ENCODE results near the gene PPP1R12C. TPM values are rescaled to one million over a fixed set of nuclear protein-coding genes. Genes with fewer than 3 reads are reported as not detected.

PPP1R12C gene
- total RNA-seq, 1 donor from 2014 or later, result 62.9 TPM

DNA sequence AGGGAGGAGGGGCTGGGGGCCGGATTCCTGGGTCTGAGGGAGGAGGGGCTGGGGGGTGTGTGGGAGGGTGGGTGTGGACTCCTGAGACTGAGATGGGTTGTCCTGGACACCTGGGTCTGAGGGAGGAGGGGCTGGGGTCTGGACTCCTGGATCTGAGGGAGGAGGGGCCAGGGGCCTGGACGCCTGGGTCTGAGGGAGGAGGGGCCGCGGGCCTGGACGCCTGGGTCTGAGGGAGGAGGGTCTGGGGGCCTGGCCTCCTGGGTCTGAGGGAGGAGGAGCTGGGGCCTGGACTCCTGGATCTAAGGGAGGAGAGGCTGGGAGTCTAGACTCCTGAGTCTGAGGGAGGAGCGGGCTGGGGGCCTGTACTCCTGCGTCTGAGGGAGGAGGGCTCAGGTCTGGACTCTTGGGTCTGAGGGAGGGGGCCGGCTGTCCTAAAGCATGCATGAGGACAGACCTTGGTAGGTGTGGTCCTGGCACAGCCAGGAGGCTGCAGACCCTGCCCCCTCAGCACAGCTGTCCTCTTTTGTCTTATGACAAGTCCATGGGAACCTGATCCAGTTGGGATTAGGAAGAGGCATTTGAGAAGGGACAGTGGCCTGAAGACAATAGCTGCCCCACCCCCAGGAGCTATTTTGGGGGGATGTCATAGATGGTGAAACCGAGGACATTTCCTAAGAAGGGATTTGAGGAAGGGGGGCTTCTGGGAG, 30.3 kb upstream of the PPP1R12C start:
- Histone ChIP-seq H3K27me3 (ENCODE audit: control insufficient read depth, insufficient read depth, low read length) (peaks cover 51% of the 10 kb centered on the region), H3K36me3 (ENCODE audit: control insufficient read depth, insufficient read depth, low read length) (no peaks in the 10 kb centered on the region), H3K4me3 (ENCODE audit: low read depth, low read length) (no peak overlapping the region)
- DNase-seq (ENCODE audit: low read depth), result no peak
- TF ChIP-seq, protein P1, sequence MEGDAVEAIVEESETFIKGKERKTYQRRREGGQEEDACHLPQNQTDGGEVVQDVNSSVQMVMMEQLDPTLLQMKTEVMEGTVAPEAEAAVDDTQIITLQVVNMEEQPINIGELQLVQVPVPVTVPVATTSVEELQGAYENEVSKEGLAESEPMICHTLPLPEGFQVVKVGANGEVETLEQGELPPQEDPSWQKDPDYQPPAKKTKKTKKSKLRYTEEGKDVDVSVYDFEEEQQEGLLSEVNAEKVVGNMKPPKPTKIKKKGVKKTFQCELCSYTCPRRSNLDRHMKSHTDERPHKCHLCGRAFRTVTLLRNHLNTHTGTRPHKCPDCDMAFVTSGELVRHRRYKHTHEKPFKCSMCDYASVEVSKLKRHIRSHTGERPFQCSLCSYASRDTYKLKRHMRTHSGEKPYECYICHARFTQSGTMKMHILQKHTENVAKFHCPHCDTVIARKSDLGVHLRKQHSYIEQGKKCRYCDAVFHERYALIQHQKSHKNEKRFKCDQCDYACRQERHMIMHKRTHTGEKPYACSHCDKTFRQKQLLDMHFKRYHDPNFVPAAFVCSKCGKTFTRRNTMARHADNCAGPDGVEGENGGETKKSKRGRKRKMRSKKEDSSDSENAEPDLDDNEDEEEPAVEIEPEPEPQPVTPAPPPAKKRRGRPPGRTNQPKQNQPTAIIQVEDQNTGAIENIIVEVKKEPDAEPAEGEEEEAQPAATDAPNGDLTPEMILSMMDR (IDR thresholded peaks at IDR 0.05; ENCODE audit: insufficient read depth, low read length, poor library complexity, severe bottlenecking), result no peak

DNA sequence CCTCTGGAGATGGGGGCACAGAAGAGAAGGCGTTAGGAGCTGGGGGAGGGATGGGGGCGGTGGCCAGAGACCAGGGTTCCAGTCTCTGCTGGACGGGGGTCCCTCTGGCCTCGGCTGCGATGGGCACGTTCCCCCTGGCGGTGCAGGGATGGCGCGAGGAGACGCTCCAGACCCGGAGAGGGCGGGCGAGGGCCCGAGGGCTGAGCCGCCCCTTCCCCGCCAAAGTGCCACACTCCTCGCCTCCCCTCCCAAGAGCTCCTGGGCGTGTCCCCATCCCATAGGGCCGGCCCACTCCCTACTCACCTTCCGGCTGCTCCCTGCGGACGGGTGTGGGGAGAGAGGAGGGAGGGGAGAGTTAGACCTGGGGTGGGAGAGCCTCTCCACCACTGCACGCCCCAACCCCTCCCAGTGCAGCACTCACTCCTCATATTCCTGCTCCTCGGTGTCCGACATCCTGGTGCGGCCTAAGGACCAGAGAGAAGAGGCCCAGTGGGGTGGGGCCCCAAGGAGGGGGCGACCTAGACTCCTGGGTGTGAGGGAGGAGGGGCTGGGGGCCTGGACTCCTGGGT, 29.4 kb upstream of the PPP1R12C start:
- Histone ChIP-seq H3K36me3 (ENCODE audit: control insufficient read depth, insufficient read depth, low read length) (no peaks in the 10 kb centered on the region), H3K27me3 (ENCODE audit: control insufficient read depth, insufficient read depth, low read length) (peaks cover 53% of the 10 kb centered on the region), H3K4me3 (ENCODE audit: low read depth, low read length) (peak overlapping the region; percentile 19)
- no peak for DNase-seq (ENCODE audit: low read depth)
- TF ChIP-seq, protein P1 (IDR thresholded peaks at IDR 0.05; ENCODE audit: insufficient read depth, low read length, poor library complexity, severe bottlenecking), result no peak

DNA sequence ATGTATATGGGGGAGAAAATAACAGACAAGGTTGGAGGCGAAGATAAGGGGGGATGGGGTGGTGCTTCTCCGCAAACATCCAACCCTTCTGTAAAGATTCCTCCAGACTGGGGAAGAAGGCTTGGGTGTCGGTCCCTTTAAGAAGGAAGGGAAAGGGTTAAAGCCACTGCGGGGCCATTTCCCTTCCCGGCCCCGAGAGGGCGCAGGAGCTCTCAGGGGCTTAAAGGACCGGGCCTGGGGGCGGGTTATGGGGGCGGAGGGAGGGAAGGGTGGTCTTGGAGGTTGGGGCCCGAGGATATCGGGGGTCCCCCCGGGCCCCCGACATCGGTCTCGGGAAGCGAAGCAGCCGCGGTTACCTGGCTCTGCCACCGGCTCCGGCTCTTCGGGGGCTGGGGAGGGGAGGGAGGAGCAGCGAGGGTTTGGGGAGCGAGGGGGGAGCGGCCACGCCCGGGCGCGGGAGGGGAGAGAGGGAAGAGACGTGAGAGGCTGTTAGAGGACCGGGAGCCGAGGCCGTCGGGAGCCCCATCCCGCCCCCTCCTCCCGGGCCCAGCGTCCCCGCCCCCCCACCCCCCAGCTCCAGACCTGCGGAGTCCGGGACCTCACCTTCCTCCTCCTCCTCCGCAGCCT, 28.8 kb upstream of the PPP1R12C start:
- H3K27me3 ChIP-seq (ENCODE audit: control insufficient read depth, insufficient read depth, low read length), result peaks cover 56% of the 10 kb centered on the region
- TF ChIP-seq, protein P1 (IDR thresholded peaks at IDR 0.05; ENCODE audit: insufficient read depth, low read length, poor library complexity, severe bottlenecking), result peak; percentile 81
- no peaks in the 10 kb centered on the region for H3K36me3 ChIP-seq (ENCODE audit: control insufficient read depth, insufficient read depth, low read length)
- DNase-seq (ENCODE audit: low read depth), result no peak
- H3K4me3 ChIP-seq (ENCODE audit: low read depth, low read length), result peak overlapping the region; percentile 22

DNA sequence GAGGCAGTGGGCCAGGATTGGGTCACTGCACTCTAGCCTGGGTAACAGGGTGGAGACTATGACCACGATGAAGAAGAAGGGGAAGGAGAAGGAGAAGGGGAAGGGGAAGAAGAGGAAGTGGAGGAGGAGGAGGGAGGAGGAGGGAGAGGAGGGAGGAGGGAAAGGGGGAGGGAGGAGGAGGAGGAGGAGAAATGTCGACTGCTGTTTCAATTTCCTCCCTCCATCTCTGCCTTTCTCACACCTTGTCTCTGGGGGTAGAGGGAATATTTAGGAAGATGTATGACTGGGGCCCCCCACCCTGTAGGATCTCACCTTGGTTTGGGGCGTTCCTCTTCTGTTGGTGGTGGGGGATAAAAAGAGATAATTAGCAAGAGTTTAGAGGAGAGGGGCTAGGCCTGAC, 27.8 kb upstream of the PPP1R12C start:
- H3K36me3 ChIP-seq (ENCODE audit: control insufficient read depth, insufficient read depth, low read length), result no peaks in the 10 kb centered on the region
- TF ChIP-seq, protein P1 (IDR thresholded peaks at IDR 0.05; ENCODE audit: insufficient read depth, low read length, poor library complexity, severe bottlenecking), result no peak
- peaks cover 56% of the 10 kb centered on the region for H3K27me3 ChIP-seq (ENCODE audit: control insufficient read depth, insufficient read depth, low read length)
- no peak for DNase-seq (ENCODE audit: low read depth)
- no peak overlapping the region for H3K4me3 ChIP-seq (ENCODE audit: low read depth, low read length)

DNA sequence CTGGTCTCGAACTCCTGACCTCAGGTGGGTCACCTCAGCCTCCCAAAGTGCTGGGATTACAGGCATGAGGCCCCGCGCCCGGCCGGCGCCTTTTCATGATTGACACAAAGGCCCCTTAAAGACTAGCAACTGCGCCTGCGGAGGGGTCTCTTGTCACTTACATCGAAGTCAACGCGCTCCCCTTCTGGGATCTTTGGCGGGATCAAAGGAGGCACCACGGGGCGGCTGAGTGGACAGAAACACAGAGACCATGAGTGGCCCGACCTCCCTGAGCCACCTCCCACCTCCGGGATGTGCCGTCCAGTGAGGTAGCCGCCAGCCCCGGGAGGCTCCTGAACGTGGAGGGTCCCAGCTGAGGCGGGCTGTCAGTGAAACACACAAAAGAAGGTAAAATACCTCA, 24.3 kb upstream of the PPP1R12C start:
- H3K36me3 ChIP-seq (ENCODE audit: control insufficient read depth, insufficient read depth, low read length), result no peaks in the 10 kb centered on the region
- TF ChIP-seq, protein P1 (IDR thresholded peaks at IDR 0.05; ENCODE audit: insufficient read depth, low read length, poor library complexity, severe bottlenecking), result no peak
- DNase-seq (ENCODE audit: low read depth), result no peak
- H3K27me3 ChIP-seq (ENCODE audit: control insufficient read depth, insufficient read depth, low read length), result peaks cover 27% of the 10 kb centered on the region
- H3K4me3 ChIP-seq (ENCODE audit: low read depth, low read length), result no peak overlapping the region
